Activated naive CD4-positive, alpha-beta T cell treated with anti-CD3 and anti-CD28 coated beads, Interleukin-2, amount 50 U/mL, for 24 hours (primary cell): ENCODE results near the gene IRF9.

Experiments used
- H3K27ac Mint-ChIP-seq: one replicate; pipeline ENCODE4 v1.8.0; 2021; ENCODE audit warnings: mild to moderate bottlenecking, mixed read lengths
- H3K27me3 Mint-ChIP-seq: one replicate; pipeline ENCODE4 v1.8.0; 2021; ENCODE audit warnings: mixed read lengths
- H3K36me3 Mint-ChIP-seq: one replicate; pipeline ENCODE4 v1.8.0; 2021; ENCODE audit warnings: mixed read lengths
- H3K4me1 Mint-ChIP-seq: one replicate; pipeline ENCODE4 v1.8.0; 2021; ENCODE audit warnings: mixed read lengths
- H3K4me3 Mint-ChIP-seq: one replicate; pipeline ENCODE4 v1.8.0; 2021; ENCODE audit warnings: mild to moderate bottlenecking, mixed read lengths
- H3K9me3 Mint-ChIP-seq: one replicate; pipeline ENCODE4 v1.8.0; 2021; ENCODE audit warnings: mixed read lengths

IRF9 gene

GRCh38 chr14:24127673-24128072 is 33.4 kb upstream of the IRF9 start:
- H3K27ac Mint-ChIP-seq, result no peak overlapping the region
- H3K4me1 Mint-ChIP-seq, result peaks cover 19% of the 10 kb centered on the region
- no peaks in the 10 kb centered on the region for H3K9me3 Mint-ChIP-seq
- H3K36me3 Mint-ChIP-seq, result peaks cover 2% of the 10 kb centered on the region
- H3K4me3 Mint-ChIP-seq, result no peak overlapping the region
- H3K27me3 Mint-ChIP-seq, result no peaks in the 10 kb centered on the region

- Mint-ChIP-seq H3K4me1 (peaks cover 25% of the 10 kb centered on the region), H3K27me3 (no peaks in the 10 kb centered on the region), H3K27ac (no peak overlapping the region), H3K4me3 (no peak overlapping the region), H3K36me3 (peaks cover 2% of the 10 kb centered on the region), H3K9me3 (no peaks in the 10 kb centered on the region)
Observed at GRCh38 chr14:24129410-24129998, 31.6 kb upstream of the IRF9 start.

- Mint-ChIP-seq H3K9me3 (no peaks in the 10 kb centered on the region), H3K36me3 (no peaks in the 10 kb centered on the region), H3K27me3 (no peaks in the 10 kb centered on the region), H3K4me1 (peaks cover 30% of the 10 kb centered on the region), H3K4me3 (no peak within 1 kb of the TSS), H3K27ac (peak within 1 kb of the TSS; percentile 66)
Observed at GRCh38 chr14:24130380-24130716, 30.7 kb upstream of the IRF9 start, which contains the start of gene FITM1. TSS of gene FITM1 (plus strand) at chr14:24130659. CDS start at chr14:24131564, 905 bp downstream.

GRCh38 chr14:24130717-24131548 is 30.1 kb upstream of the IRF9 start:
- Mint-ChIP-seq H3K4me3 (no peak overlapping the region), H3K9me3 (no peaks in the 10 kb centered on the region), H3K27ac (peak overlapping the region; percentile 66), H3K27me3 (no peaks in the 10 kb centered on the region), H3K4me1 (peaks cover 34% of the 10 kb centered on the region), H3K36me3 (no peaks in the 10 kb centered on the region)

- Mint-ChIP-seq H3K27ac (peak overlapping the region; percentile 98), H3K4me1 (peaks cover 34% of the 10 kb centered on the region), H3K36me3 (no peaks in the 10 kb centered on the region), H3K4me3 (no peak overlapping the region), H3K27me3 (no peaks in the 10 kb centered on the region), H3K9me3 (no peaks in the 10 kb centered on the region)
Observed at GRCh38 chr14:24131549-24131966, 29.5 kb upstream of the IRF9 start.

GRCh38 chr14:24132061-24132685 is 28.9 kb upstream of the IRF9 start:
- H3K9me3 Mint-ChIP-seq, result no peaks in the 10 kb centered on the region

GRCh38 chr14:24132976-24133375 is 28.1 kb upstream of the IRF9 start:
- Mint-ChIP-seq H3K36me3 (peaks cover 5% of the 10 kb centered on the region), H3K27me3 (no peaks in the 10 kb centered on the region), H3K4me3 (peak overlapping the region; percentile 71), H3K27ac (peak overlapping the region; percentile 98), H3K9me3 (no peaks in the 10 kb centered on the region), H3K4me1 (peaks cover 45% of the 10 kb centered on the region)

More at GRCh38 chr14:24132061-24132685, 28.9 kb upstream of the IRF9 start:
- peaks cover 5% of the 10 kb centered on the region for H3K36me3 Mint-ChIP-seq
- peak overlapping the region; percentile 98 for H3K27ac Mint-ChIP-seq
- H3K4me1 Mint-ChIP-seq, result peaks cover 39% of the 10 kb centered on the region
- no peaks in the 10 kb centered on the region for H3K27me3 Mint-ChIP-seq
- peak overlapping the region; percentile 71 for H3K4me3 Mint-ChIP-seq

- H3K27ac Mint-ChIP-seq, result peak overlapping the region; percentile 6
- peaks cover 9% of the 10 kb centered on the region for H3K36me3 Mint-ChIP-seq
- no peaks in the 10 kb centered on the region for H3K9me3 Mint-ChIP-seq
- no peak overlapping the region for H3K4me3 Mint-ChIP-seq
- no peaks in the 10 kb centered on the region for H3K27me3 Mint-ChIP-seq
- H3K4me1 Mint-ChIP-seq, result peaks cover 53% of the 10 kb centered on the region
Observed at GRCh38 chr14:24133735-24134134, 27.3 kb upstream of the IRF9 start.

GRCh38 chr14:24135584-24135833 is 25.6 kb upstream of the IRF9 start:
- no peaks in the 10 kb centered on the region for H3K27me3 Mint-ChIP-seq
- peaks cover 17% of the 10 kb centered on the region for H3K36me3 Mint-ChIP-seq
- peak overlapping the region; percentile 96 for H3K27ac Mint-ChIP-seq
- peak overlapping the region; percentile 93 for H3K4me3 Mint-ChIP-seq
- H3K9me3 Mint-ChIP-seq, result no peaks in the 10 kb centered on the region
- peaks cover 65% of the 10 kb centered on the region for H3K4me1 Mint-ChIP-seq

- Mint-ChIP-seq H3K36me3 (peaks cover 17% of the 10 kb centered on the region), H3K4me3 (peak within 1 kb of the TSS; percentile 93), H3K9me3 (no peaks in the 10 kb centered on the region), H3K27ac (peak within 1 kb of the TSS; percentile 96), H3K4me1 (peaks cover 64% of the 10 kb centered on the region), H3K27me3 (no peaks in the 10 kb centered on the region)
Observed at GRCh38 chr14:24135834-24136683, 25.0 kb upstream of the IRF9 start, which contains the start of gene PSME1. TSS of gene PSME1 (plus strand) at chr14:24136194. CDS start at chr14:24136263, 69 bp downstream.

GRCh38 chr14:24136684-24137528 is 24.2 kb upstream of the IRF9 start:
- H3K27ac Mint-ChIP-seq, result peak overlapping the region; percentile 90
- no peaks in the 10 kb centered on the region for H3K9me3 Mint-ChIP-seq

GRCh38 chr14:24137529-24138395 is 23.3 kb upstream of the IRF9 start:
- H3K4me3 Mint-ChIP-seq, result peak overlapping the region; percentile 93
- no peaks in the 10 kb centered on the region for H3K27me3 Mint-ChIP-seq
- no peaks in the 10 kb centered on the region for H3K9me3 Mint-ChIP-seq
- peaks cover 17% of the 10 kb centered on the region for H3K36me3 Mint-ChIP-seq
- peak overlapping the region; percentile 90 for H3K27ac Mint-ChIP-seq
- peaks cover 60% of the 10 kb centered on the region for H3K4me1 Mint-ChIP-seq

More at GRCh38 chr14:24136684-24137528, 24.2 kb upstream of the IRF9 start:
- peaks cover 17% of the 10 kb centered on the region for H3K36me3 Mint-ChIP-seq
- no peaks in the 10 kb centered on the region for H3K27me3 Mint-ChIP-seq
- H3K4me3 Mint-ChIP-seq, result peak overlapping the region; percentile 93
- H3K4me1 Mint-ChIP-seq, result peaks cover 63% of the 10 kb centered on the region

- peaks cover 17% of the 10 kb centered on the region for H3K36me3 Mint-ChIP-seq
- peak overlapping the region; percentile 93 for H3K4me3 Mint-ChIP-seq
- no peaks in the 10 kb centered on the region for H3K9me3 Mint-ChIP-seq
- H3K4me1 Mint-ChIP-seq, result peaks cover 64% of the 10 kb centered on the region
- no peaks in the 10 kb centered on the region for H3K27me3 Mint-ChIP-seq
- peak overlapping the region; percentile 18 for H3K27ac Mint-ChIP-seq
Observed at GRCh38 chr14:24138396-24139271, 22.4 kb upstream of the IRF9 start.
